ENCODE data around the gene ECHS1.
"Not testable (repeated sequence)": the region's sequence is repeated elsewhere in the genome, so short reads cannot be mapped to it uniquely, and the experiment has no call there.

Gene ECHS1

DNA sequence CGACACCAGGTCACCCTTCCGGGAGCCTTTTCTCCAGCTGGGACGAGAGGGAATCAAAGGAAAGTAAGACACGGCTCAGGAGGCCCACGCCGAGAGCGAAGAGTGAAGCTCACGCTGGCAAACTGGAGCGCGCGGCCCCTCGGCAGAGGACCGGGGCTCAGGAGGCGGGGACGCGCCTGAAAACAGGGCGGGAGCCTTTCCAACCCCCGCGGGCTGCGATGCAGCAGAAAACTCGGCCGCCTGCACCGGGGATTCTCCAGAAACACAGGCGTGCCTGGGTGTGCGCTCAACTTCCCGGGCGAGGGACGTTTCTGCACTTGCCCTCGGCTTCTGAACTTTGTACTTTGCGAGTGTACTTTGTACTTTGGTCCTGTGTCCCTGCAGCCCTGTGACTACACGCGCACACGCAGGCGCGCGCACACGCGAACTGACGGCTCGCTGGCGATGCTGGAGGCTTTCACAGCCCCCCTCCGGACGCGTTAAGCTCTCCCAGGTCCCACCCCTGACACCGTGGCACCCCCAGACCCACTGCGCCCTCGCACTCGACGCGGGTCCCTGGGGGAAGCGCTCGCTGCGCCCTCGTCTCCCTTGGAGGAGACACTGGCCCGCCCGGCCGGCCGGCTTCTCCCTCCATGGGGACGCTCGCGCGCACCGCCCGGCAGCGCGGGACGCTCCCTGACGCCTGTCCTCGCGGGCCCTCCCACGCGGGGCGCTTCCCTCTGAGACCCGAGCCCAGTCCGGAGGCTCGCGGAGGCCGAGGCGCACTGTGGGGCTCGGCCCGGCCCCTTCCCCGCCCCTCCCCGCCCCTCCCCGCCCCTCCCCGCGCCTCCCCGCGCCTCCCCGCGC lies 5.3 kb upstream of the ECHS1 start:
- DNase-seq (ENCODE audit: low read depth): peak; percentile 54

GRCh38 chr10:133377818-133378250 lies 4.7 kb upstream of the ECHS1 start:
- DNase-seq (ENCODE audit: low read depth): no peak

DNA sequence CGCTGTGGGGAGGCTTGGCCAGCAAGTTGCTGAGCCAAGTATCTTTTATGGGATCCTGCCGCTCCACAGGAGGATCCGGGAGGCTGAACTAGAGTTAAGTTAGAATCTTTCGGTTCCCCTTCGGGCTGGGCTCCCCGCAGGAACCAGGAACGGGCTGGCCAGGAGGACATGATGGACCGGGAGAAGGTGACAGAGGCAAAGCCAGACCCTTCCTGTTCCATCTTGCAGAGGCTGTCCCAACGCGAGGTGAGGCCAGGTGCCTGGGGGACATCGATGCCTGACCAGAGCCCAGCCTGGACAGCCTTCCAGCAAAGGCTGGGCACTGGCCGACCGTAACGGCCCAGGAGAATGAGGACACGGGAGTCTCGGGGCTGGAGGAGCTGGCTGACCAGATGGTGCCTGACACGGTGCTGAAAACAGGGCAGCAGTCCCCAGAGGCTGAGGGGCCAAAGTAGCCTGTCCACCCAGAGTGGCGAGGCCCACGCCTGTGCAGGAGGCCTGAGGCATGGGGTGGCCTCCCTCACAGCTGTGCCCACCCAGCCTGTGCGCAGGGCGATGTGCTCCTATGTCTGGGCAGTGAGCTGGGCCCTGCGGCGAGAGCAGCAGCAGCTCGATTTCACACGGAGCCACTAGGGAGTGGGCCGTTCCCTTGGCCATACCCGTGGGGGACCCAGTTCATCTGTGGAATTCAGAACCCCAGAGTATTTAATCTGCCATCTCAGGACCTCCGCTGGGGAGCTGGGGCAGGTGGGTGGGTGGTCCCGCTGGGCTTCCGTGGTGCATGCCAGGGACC lies 4.1 kb upstream of the ECHS1 start:
- DNase-seq (ENCODE audit: low read depth): no peak

DNA sequence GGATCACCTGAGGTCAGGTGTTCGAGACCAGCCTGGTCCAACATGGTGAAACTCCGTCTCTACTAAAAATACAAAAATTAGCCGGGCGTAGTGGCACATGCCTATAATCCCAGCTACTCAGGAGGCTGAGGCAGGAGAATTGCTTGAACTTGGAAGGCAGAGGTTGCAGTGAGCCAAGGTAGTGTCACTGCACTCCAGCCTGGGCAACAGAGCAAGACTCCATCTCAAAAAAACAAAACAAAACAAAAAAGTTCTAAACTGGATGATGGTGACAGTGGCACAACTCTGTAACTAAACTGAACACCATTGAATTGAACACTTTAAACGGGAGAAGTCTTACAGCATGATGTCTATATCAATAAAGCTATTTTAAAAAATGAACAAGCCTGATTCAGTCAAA lies 3.0 kb upstream of the ECHS1 start:
- not testable (repeated sequence) for DNase-seq (ENCODE audit: low read depth)

DNA sequence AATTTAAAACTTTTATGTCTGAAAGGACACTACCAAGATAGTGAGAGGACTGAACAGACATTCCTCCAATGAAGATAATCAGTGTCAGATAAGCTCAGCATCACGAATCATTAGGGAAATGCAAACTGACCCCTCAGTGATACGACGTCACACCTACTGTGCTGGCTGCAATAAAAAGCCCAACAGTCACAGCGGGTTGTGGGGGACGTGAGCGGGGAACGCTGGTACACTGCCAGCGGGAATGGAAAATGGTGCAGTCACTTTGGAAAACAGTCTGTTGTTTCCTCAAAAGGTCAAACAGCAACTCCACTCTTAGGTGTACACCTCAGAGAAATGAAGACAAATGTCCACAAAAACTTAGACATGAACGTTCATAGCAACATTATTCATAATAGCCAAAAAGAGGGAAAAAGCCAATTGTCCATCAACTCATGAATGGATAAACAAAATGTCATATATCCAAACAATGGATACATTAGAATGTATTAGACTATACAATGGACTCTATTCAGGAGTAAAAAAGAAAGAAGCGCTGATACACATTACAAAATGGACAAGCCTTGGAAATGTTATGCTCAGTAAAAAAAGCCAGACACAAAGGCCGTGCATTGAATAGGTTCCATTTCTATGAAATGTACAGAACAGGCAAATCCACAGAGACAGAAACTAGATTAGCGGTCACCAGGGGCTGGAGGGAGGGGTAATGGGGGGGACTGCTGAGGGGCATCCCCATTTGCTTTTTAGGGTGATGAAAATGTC lies 2.4 kb upstream of the ECHS1 start:
- no peak for DNase-seq (ENCODE audit: low read depth)

DNA sequence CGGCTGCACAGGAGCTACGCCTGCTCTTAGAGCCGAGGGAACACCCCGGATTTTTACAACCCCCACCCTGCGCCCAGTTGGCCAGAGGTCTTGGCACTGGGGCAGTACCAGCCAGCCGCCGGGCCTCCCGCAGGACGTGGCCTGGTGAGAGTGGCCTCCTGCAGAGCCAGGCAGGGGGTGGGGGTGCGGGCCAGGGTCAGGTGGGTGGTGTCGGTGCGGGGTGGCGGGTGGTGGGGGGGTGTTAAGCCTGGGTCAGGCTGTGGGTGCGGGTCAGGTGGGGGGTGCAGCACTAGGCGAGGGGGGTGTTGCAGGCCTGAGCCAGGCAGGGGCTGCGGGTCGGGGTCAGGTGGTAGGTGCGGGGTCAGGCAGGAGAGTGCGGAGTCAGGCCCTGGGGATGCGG lies 647 bp downstream of the ECHS1 start:
- no peak for DNase-seq (ENCODE audit: low read depth)

DNA sequence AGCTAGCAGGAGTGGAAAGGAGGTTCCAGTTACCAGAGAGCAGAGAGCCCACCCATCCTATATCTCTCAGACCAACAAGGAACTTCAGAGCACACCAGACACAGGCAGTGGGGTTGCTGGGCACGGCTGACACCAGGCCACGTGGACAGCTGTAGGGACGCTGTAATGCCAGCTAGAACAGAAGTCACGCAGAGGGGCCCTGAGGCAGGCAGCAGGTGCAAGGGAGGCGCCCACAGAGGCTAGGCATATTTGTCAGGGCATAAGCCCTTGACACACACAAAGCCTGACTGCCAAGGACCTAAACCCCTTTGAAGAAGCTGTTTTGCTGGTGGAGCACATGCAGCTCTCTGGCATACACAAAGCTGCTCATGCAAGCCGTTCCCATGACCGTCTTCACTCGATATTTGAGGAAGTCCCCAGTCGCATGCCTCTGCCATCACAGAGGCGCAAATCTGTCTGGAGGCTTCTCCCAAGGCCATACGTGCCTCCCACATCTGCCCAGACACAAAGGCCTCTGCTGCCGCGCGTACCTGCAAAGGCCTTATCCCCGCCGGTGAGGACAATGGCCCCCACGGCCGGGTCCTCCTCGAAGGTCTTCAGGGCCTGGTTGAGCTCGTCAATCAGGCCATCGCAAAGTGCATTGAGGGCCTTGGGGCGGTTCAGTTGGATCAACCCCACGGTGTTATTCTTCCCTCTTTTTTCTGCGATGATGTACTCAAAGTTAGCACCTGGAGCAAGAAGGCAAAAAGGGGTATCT lies 2.9 kb downstream of the ECHS1 start:
- no peak for DNase-seq (ENCODE audit: low read depth)

DNA sequence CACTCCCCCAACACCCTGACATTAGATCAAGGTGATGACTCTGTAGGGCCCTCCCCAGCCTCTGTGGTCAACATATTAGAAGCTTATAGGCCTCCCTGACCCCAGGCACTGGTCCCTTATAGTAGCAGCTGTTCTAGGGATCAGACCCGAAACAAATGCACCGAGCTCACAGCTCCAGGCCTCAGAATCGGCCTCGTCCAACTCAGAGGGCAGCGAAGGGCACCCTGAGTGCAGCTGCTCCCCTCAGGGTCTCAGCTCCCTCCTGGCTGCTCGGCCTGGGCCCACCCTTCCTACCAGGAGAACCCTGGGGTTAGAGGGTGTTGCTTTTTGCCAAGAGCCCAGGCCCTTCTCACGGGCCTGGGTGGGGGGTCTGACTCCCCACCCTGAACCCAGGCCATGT lies 5.0 kb downstream of the ECHS1 start:
- no peak for DNase-seq (ENCODE audit: low read depth)

GRCh38 chr10:133367461-133367860 lies 5.7 kb downstream of the ECHS1 start:
- DNase-seq (ENCODE audit: low read depth): not testable (repeated sequence)

DNA sequence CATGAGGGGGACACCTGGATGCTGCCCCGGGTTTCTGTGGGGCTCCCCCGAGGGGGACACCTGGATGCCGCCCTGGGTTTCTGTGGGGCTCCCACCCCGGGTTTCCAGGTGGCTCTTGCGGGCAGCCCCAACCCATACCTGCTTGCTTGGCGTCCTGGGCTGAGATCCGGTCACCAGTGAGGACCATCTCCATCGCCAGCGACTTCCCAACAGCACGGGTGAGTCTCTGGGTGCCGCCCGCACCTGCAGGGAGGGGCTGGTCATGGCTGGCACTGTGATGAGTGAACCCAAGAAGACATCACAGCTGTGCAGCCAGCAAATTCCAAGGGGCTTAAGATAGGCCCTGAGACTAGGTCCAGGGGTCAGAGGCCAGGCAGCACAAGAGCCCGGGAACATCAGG lies 6.4 kb downstream of the ECHS1 start:
- DNase-seq (ENCODE audit: low read depth): no peak

GRCh38 chr10:133366130-133366478 lies 7.0 kb downstream of the ECHS1 start:
- DNase-seq (ENCODE audit: low read depth): no peak

GRCh38 chr10:133365461-133366129 lies 7.6 kb downstream of the ECHS1 start:
- DNase-seq (ENCODE audit: low read depth): no peak

- no peak for DNase-seq (ENCODE audit: low read depth)
These were observed 8.3 kb downstream of the ECHS1 start for GRCh38 chr10:133364645-133365431.

- DNase-seq (ENCODE audit: low read depth): no peak
These were observed 10.3 kb downstream of the ECHS1 start for GRCh38 chr10:133362846-133363245.

GRCh38 chr10:133361773-133362441 lies 11.2 kb downstream of the ECHS1 start:
- DNase-seq (ENCODE audit: low read depth): no peak

GRCh38 chr10:133361227-133361626 lies 11.9 kb downstream of the ECHS1 start:
- DNase-seq (ENCODE audit: low read depth): no peak

DNA sequence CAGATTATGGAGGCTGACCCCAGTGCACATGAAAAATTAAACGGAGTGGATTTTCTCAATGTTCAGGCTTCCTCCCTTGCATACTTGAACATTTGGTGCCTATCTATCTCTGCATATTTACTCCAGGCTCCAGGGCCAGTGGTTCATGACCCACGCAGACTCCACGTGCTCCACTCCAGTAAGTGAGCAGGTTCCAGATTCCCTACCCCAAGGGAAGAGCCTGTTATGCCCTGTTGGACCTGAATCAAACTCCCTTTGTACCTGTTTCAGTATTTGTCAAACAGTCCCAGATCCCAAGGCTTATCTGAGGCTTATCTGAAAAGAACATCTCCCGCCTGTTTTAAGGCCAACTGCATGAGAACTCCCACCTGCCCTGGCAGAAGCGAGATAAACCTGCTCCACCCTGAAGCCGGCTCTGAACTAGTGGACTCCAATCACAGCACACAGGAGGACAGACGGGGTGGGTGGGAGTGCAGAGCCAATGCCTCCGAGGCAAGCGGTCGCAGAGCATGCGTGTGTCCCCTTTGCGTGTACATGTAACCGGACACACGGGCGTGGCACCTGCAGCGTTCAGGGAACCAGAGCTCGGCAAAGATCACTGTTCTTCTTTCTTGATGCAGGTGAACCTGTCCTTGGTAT lies 13.1 kb downstream of the ECHS1 start:
- DNase-seq (ENCODE audit: low read depth): no peak

GRCh38 chr10:133359554-133359971 lies 13.6 kb downstream of the ECHS1 start:
- no peak for DNase-seq (ENCODE audit: low read depth)

- no peak for DNase-seq (ENCODE audit: low read depth)
These were observed 14.2 kb downstream of the ECHS1 start for GRCh38 chr10:133358925-133359310.
